Smooth muscle cell (in vitro differentiated cells): ENCODE results near the gene PTPRD. TPM values are rescaled to one million over a fixed set of nuclear protein-coding genes. Genes with fewer than 3 reads are reported as not detected.

ENCODE experiments used
- DNase-seq: peaks from one replicate; lab custom pipeline; 2025; ENCODE audit not compliant: unreplicated experiment; lab: John Stamatoyannopoulos, UW
- H2AFZ ChIP-seq: fragments of 200-600 bp; sonication (generic); 2 replicates; pipeline ENCODE4 v1.6.0; 2016; ENCODE audit warnings: antibody characterized with exemption, low read depth, mild to moderate bottlenecking
- H3F3A ChIP-seq: fragments of 200-600 bp; sonication (generic); 2 replicates; pipeline ENCODE4 v1.6.0; 2017; ENCODE audit warnings: antibody characterized with exemption, low read depth
- H3K27ac ChIP-seq: fragments of 200-600 bp; sonication (generic); 2 replicates; pipeline ENCODE4 v1.5.1; 2016; ENCODE audit warnings: low read depth, mild to moderate bottlenecking
- H3K27me3 ChIP-seq: fragments of 200-600 bp; sonication (generic); 2 replicates; pipeline ENCODE4 v1.6.1; 2016; ENCODE audit warnings: low read depth, mild to moderate bottlenecking
- H3K36me3 ChIP-seq: fragments of 200-600 bp; sonication (generic); 2 replicates; pipeline ENCODE4 v1.5.1; 2016; ENCODE audit warnings: low read depth
- H3K4me1 ChIP-seq: fragments of 200-600 bp; sonication (generic); 2 replicates; pipeline ENCODE4 v1.5.1; 2016; ENCODE audit warnings: low read depth
- H3K4me2 ChIP-seq: fragments of 200-600 bp; sonication (generic); 2 replicates; pipeline ENCODE4 v1.6.0; 2016; ENCODE audit warnings: mild to moderate bottlenecking
- H3K4me3 ChIP-seq: fragments of 200-600 bp; sonication (generic); 2 replicates; pipeline ENCODE4 v1.5.1; 2016; ENCODE audit warnings: mild to moderate bottlenecking
- H3K79me2 ChIP-seq: fragments of 200-600 bp; sonication (generic); 2 replicates; pipeline ENCODE4 v1.6.0; 2016; ENCODE audit warnings: low read depth, mild to moderate bottlenecking
- H3K9ac ChIP-seq: fragments of 200-600 bp; sonication (generic); 2 replicates; pipeline ENCODE4 v1.6.0; 2016; ENCODE audit warnings: low read depth
- H3K9me3 ChIP-seq: fragments of 200-600 bp; sonication (generic); replicated peaks from 2 replicates; pipeline ENCODE4 v1.5.1; 2016; ENCODE audit warnings: low read depth
- H4K20me1 ChIP-seq: fragments of 200-600 bp; sonication (generic); 2 replicates; pipeline ENCODE4 v1.6.0; 2016; ENCODE audit warnings: low read depth
- CTCF ChIP-seq: fragments of 200-600 bp; sonication (generic); IDR thresholded peaks from 2 replicates; pipeline ENCODE4 v1.5.1; 2017; ENCODE audit warnings: borderline replicate concordance, mild to moderate bottlenecking, antibody characterized with exemption; ENCODE audit not compliant: insufficient read depth, poor library complexity, severe bottlenecking
- WGBS: methylation state at CpG from one replicate; pipeline ENCODE4 v1.1.7; 2016; ENCODE audit warnings: low lambda C conversion rate; 5-methylcytosine and 5-hydroxymethylcytosine counted together
- polyA plus RNA-seq: library from polyadenylated mRNA; unstranded; fragments of >200 nt; fragmentation: Nextera tagmentation; extraction: Ambion mirVana; gene quantifications from 2 replicates; pipeline ENCODE4 v1.2.1, GENCODE V29; 2016
- total RNA-seq: library from RNA; depleted of rRNA; stranded (reverse); fragments of >200 nt; gene quantifications from 2 replicates; pipeline ENCODE4 v1.2.3, GENCODE V29; 2014

The PTPRD gene
- total and polyA plus RNA-seq, 2 experiments from 2014 or later = 6.5 to 61.0 TPM

- DNase-seq = no peak
- no peak overlapping the region for H3K27ac ChIP-seq
- H3K4me1 ChIP-seq = peaks cover 3% of the 10 kb centered on the region
- H3K9me3 ChIP-seq = no peaks in the 10 kb centered on the region
- H3K79me2 ChIP-seq = no peaks in the 10 kb centered on the region
- H4K20me1 ChIP-seq = no peaks in the 10 kb centered on the region
- H3K27me3 ChIP-seq = no peaks in the 10 kb centered on the region
- H3K9ac ChIP-seq = no peak overlapping the region
- no peak overlapping the region for H3K4me3 ChIP-seq
- 74% methylated on average over 3 of the region's 3 CpGs for WGBS
- H2AFZ ChIP-seq = no peak overlapping the region
- no peaks in the 10 kb centered on the region for H3K36me3 ChIP-seq
- TF ChIP-seq CTCF = no peak
- no peaks in the 10 kb centered on the region for H3F3A ChIP-seq
- H3K4me2 ChIP-seq = no peak overlapping the region
These were observed 2079.1 kb downstream of the PTPRD start for GRCh38 chr9:8533681-8534080.

GRCh38 chr9:8531826-8532415, 2080.9 kb downstream of the PTPRD start:
- no peaks in the 10 kb centered on the region for H3K27me3 ChIP-seq
- no peak for DNase-seq
- no peak overlapping the region for H3K9ac ChIP-seq
- no peaks in the 10 kb centered on the region for H3K36me3 ChIP-seq
- H3K4me2 ChIP-seq = no peak overlapping the region
- no peak for TF ChIP-seq CTCF
- H2AFZ ChIP-seq = no peak overlapping the region
- H3K79me2 ChIP-seq = no peaks in the 10 kb centered on the region
- H3K4me3 ChIP-seq = no peak overlapping the region
- no peaks in the 10 kb centered on the region for H3F3A ChIP-seq
- WGBS = 93% methylated on average over 8 of the region's 8 CpGs
- H3K27ac ChIP-seq = no peak overlapping the region
- peaks cover 3% of the 10 kb centered on the region for H3K4me1 ChIP-seq
- H3K9me3 ChIP-seq = no peaks in the 10 kb centered on the region
- H4K20me1 ChIP-seq = no peaks in the 10 kb centered on the region

GRCh38 chr9:8521112-8521511, 2091.7 kb downstream of the PTPRD start:
- no peak for TF ChIP-seq CTCF
- no peaks in the 10 kb centered on the region for H3K79me2 ChIP-seq
- no peak overlapping the region for H3K9ac ChIP-seq
- H3K27me3 ChIP-seq = no peaks in the 10 kb centered on the region
- no peaks in the 10 kb centered on the region for H3F3A ChIP-seq
- H3K4me3 ChIP-seq = no peak overlapping the region
- WGBS = 97% methylated on average over 3 of the region's 3 CpGs
- no peak overlapping the region for H2AFZ ChIP-seq
- H3K4me2 ChIP-seq = no peak overlapping the region
- no peaks in the 10 kb centered on the region for H4K20me1 ChIP-seq
- H3K36me3 ChIP-seq = no peaks in the 10 kb centered on the region
- H3K27ac ChIP-seq = no peak overlapping the region
- no peaks in the 10 kb centered on the region for H3K4me1 ChIP-seq
- no peak for DNase-seq
- H3K9me3 ChIP-seq = no peaks in the 10 kb centered on the region

- Histone ChIP-seq H3K4me3 (no peak overlapping the region), H4K20me1 (no peaks in the 10 kb centered on the region), H3K9me3 (no peaks in the 10 kb centered on the region), H3K4me1 (no peaks in the 10 kb centered on the region), H3F3A (no peaks in the 10 kb centered on the region), H3K9ac (no peak overlapping the region), H3K4me2 (no peak overlapping the region), H3K27ac (no peak overlapping the region), H3K79me2 (no peaks in the 10 kb centered on the region), H3K27me3 (no peaks in the 10 kb centered on the region), H3K36me3 (no peaks in the 10 kb centered on the region), H2AFZ (no peak overlapping the region)
- no peak for TF ChIP-seq CTCF
- WGBS = 84% methylated on average over 2 of the region's 2 CpGs
- DNase-seq = no peak
These were observed 2097.1 kb downstream of the PTPRD start for GRCh38 chr9:8515748-8516147.
